GM19023 (cell line): ENCODE measurements around the gene SMCO2.

Experiments
- ATAC-seq: cut with Tn5 transposase; IDR thresholded peaks from one replicate; pipeline ENCODE4 v1.9.1; 2021; ENCODE audit warnings: mild to moderate bottlenecking, moderate library complexity; ENCODE audit not compliant: unreplicated experiment

Gene SMCO2

DNA sequence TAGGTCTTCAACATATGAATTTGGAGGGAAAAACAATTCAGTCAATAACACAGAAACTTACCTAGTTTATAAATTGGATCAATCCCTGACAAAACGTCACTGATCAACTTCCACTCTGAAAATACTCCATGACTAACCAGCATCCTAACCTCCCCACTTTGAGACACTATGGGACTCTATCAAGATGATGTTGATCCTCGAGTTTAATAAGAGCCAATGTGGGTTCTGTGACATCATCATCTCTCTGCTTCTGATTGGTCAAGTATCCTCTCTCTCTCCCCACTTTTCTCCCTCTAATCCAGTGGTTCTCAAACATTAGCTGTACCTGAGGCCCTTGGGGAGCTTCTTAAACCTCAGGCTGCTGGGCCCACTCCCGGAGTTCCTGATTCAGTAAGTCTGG, at the start of gene SMCO2:
Gene SMCO2, plus strand, starts transcription at position 301 of the 400 bp plus-strand sequence. CDS start 23,896 bp downstream, outside the sequence.
- no peak for ATAC-seq

DNA sequence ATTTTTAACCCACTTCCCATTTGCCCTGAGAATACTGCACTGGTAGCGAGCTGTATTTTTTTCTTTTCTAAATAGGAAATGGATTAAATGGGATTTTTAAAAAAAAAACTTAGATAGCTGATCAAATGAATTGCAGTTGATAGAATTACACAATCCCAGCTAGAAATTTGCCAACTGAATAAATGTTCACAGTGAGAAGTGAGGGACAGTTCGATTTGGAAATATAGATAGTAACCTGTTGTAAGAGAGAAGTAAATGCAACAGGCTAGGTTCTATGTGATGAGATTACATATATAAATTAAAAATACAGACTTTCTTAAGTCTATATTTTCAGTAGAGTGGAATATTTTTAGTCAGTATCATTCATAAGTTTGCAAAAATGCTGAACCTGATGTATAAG, 48.1 kb upstream of the SMCO2 start:
- no peak for ATAC-seq

DNA sequence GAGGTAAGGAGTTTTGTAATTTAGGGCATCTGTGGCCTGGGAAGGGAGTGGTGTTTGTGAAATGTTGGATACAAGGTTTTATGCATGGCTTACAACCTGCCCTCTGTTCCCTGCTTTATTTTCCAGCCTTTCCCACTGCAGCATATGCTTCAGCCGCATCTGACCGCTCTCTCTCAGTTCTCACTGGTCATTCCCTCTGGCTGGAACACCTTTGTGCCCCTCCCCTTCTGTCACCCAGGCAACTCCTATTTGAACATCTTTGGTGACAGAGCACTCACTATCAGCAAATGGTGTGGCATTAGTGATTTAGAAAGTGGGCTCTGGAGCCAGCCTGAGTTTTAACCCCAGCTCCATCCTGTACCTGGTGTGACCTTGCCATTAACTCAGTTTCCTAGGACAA, 47.5 kb upstream of the SMCO2 start:
- no peak for ATAC-seq

DNA sequence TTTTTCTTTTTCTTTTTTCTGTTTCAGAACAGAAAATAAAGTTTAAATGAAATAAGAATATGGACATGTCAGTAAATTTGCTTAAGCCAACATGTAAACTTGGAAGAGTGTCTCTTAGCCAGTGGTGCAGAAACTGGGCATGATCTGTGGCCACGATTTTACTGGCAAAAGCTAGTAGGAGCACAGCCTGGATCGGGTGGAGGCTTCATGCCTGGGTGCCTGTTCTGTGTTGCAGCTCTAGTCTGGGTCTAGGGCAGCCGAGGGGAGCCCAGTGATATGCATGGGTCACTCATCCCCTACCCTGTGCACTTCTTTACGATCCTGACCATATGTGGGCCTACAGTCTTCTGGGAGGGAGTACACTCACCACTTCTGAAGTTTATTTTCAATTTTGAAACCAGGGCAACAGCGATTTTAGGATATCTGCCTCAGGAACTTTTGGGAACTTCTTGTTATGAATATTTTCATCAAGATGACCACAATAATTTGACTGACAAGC, 45.6 kb upstream of the SMCO2 start:
- ATAC-seq: no peak

DNA sequence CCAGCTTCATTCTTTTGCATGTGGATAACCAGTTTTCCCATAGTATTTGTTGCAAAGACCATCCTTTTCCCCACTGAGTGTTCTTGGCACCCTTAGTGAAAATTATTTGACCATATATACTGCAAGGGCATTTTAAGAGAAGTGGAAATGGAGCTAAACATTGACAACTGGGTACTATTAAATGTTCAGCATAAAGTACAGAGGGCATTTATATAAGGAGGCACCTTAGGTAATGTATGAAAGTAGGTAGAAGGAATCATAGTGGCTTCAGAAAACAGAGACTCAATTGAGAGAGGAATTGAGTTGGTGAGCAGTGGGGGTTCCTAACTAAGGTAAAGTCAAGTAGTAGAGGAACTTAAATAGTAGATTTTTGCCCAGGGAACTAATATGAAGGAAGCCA, 34.5 kb upstream of the SMCO2 start:
- no peak for ATAC-seq

DNA sequence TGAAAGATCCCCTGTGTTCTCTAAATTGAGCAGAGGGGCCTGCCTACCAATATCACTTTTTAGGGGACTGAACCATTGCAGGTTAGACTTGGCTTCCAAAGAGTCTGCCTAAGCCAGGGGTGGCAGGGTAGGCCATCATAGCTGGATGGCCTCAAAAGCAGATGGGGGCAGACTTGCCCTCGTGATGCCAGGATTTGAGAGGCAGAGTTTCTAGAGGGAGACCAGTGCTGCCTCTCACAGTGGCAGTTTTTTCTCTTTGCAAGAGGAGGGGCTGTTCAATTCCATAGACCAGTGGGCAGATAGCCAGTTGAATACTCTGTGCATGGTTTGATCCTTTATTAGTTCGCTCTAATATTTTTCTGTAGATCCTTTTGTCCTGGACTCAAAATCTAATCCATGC, 23.8 kb upstream of the SMCO2 start:
- no peak for ATAC-seq

DNA sequence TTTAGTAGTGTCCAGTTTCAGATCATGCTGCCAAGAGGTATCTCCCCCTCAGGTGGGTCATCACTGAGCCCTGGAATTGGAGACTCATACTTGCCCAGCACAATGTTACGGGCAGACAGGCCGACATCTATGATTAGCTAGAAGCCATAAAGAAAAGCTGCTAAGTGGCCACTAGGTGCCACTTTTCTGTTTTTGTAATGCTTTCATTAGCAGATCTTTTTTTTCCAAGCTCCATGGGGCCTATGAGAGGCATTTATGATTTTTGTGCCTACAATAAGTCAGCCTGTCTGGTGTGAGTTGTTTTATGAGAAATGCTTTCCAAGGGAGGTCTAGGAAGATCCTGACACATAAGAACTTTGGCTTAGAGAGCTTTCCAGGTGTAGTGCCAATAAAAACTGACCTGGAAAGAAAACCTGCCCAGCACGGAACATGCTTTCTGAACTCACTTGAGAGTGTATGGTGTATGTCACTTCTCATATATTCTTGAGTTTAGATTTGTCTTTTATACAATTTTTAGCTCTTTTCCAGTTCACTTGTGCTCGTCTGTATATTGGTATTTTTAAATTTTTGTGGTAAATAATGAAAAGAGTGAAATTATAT, 21.8 kb upstream of the SMCO2 start:
- ATAC-seq: no peak

DNA sequence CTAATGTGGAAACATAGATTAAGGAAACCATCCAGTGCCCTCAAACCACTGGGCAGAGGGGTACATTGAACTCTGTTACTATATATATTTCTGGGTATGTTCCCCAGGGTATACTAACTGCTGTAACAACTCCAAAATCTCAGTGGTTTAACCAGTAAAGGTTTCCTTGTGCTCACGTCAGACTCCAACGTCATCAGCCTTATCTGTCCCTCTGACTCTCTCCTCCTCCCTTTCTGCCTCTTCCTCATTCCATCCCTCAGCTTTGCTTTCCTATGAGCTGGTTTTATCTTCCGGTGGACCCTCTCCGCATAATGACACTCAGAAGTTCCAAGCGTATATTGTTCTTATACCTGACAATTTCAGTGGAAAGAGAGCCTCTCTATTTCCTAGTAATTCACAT, 21.2 kb upstream of the SMCO2 start:
- no peak for ATAC-seq

DNA sequence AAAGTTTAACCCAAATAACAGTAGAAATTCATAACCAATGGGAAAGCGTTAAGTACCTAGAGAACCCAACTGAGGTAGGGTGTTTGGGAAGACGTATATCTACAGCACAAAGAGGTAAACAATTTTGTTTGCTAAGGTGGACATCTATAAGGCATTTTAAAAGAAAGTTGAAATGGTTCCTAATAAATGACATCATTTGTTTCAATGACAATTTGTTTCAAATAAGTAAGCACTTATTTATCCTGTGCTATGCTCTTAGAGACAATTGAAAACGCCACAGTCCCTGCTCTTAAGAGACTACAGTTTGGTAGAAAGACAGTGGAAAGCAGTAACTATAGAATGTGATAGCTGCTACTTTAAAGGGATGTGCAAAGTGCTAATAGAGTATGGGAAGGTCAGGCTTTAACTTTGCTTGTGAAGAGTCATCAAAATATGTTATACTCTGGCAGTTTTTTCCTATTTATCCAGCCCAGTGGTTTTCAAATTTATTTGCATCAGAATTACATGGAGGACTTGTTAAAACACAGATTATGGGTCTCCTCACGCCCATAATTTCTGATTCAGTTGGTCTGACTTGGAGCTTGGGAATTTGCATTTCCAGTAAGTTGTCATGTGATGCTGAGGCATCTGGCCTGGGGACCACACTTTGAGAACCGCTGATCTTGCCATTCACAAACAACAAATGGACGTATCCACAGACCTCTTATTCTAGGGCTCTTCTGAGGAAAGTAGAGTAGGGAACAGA, 19.6 kb upstream of the SMCO2 start:
- ATAC-seq: no peak

DNA sequence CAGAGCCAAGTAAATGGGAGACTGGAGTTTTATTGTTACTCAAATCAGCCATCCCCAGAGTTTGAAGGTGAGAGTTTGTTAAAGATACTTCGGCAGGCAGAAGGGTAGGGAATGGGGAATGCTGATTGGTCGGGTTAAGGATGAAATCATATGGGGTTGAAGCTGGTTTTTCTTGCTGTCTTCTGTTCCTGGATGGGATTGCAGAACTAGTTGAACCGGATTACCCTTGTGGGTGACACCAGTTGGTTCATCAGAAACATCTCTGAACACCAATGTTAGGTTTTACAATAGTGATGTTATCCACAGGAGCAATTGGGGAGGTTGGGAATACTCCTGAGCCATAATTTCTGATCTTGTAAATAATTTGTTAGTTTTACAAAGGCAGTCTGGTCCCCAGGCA, 18.7 kb upstream of the SMCO2 start:
- no peak for ATAC-seq

DNA sequence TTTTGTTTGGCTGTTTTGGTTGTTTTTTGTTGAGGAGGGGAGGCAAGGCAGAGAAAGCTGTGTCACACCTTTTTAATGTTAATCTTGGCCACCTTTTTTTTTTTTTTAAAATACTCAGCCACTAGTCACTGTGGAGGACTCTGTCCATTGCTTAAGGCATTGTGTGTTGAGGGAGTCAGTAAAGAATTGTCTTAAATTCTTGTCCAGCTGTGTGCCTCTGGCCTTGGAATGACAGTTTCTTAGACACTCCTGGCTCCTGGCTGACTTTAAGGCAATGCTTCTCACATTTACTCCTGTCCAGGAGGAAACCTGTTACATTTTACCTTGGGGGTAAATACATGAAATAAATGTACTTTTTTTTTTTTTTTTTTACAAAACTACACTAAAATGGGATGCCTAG, 18.1 kb upstream of the SMCO2 start:
- no peak for ATAC-seq

DNA sequence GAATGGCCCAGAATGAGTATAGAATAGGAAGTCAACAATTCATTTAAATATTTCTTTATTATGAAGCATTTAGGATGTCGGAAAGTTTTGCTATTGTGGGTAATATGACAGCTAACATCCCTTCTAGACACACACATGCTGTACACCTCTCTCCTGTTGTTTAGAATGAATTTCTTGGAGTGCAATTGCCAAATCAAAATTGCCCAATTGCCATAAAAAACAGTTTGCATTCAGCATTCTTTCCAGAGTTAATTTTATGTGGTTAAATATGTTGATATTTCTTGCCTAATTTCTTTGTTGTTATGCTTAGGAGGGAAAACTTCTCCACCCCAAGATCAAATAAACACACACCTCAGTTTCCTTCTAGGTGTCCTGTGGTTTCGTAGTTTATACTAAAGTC, 16.9 kb upstream of the SMCO2 start:
- ATAC-seq: no peak

DNA sequence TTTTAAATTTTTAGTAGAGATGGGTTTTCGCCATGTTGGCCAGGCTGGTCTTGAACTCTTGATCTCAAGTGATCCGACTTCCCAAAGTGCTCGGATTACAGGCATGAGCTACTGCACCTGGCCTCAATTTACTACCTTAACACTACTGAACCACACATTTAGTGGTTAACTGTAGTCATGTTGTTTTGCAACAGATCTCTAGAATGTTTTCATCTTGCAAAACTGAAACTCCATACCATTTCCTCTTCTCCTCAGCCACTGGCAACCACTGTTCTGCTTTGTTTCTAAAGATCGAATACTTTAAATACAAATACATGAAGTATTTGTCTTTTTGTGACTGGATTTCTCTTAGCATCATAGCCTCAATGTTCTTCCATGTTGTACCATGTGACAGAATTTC, 15.4 kb upstream of the SMCO2 start:
- ATAC-seq: no peak

DNA sequence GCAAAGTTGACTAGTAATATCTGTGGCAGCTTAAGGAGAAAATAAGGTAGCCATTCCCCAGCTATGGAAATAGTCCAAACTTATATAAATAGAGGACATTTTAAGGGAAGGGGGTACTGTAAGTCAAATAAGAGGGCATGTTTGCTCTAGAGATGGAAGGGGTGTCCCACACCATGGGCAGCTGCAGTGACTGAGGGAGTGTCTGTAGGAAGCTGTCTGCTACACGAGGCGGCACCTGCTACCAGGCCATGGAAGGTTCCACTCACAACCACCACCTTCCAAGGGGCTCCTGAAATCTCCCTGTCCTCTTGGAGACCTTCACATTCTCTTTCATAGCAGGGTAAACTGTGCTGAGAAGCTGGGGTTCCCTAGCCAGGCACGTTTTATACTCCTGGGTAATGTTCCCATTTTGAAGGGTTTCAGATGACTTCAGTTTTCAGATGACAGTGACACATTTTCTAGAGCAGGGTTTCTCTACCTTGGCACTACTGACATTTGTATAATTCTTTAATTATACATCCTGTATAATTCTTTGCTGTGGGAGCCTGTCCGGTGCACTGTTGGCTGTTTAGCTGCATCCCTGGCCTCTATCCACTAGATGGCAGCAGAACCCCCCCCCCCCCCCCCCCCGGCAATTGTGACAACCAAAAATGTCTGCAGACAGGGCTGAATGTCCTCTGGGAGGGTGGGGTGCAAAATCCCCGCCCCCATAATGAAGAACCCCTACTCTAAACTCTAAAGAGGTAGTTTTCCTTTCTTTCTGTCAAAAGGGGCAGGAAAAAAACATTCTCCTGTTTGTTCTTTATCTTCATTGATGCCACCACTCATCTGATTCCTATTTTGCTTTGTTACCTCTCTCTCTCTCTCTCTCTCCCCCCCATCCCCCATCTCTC, 11.6 kb upstream of the SMCO2 start:
- no peak for ATAC-seq

DNA sequence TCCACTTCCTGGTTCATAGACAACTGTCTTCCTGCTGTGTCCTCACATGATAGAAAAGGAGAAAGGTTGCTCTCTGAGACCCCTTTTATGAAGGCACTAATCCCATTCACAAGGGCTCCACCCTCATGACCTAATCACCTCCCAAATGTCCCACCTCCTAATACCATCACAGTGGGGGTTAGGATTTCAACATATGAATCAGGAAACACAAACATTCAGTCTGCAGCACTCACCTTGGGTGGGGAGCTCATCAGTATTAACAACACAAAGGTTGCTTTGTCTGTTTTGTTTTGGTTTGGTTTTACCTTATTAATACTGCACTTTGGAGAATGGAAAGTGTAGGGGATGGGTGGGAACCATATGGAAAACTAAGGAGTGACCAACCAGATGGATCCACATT, 10.5 kb upstream of the SMCO2 start:
- no peak for ATAC-seq

DNA sequence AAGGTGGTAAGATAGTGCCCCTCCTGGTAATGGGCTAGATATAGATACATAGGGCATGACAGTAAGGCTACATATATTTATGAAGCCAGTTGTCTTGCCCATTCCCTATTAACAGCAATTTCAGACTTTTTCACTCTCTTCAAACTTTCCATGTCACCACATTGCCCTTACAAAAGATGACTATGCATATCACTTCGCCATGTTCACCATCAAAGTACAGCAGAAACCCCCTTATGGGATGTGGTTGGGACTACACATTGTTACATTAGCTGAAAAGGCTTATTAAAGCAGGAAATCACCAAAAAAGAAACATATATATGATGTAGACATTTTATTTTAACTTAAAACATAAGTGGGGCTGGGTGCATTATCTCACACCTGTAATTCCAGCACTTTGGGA, 9.8 kb upstream of the SMCO2 start:
- ATAC-seq: no peak

DNA sequence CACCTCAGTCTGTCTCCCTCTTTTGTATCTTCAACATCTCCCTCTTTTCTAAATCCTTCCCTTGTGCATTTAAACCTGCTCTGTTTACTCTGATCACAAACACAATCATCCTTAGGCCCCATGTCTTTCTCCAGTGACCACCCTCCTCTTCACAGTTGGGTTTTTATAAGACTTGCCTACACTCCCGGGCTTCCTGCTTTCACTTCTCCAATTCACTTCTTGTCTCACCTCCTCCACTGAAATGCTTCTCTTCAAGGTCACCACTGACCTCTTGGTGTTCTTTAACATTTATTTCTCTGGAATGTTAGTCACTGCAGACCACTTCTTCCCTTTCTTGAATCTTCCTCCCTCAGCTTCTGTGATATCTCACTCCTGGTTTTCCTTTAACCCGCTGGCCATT, 8.7 kb upstream of the SMCO2 start:
- ATAC-seq: no peak

DNA sequence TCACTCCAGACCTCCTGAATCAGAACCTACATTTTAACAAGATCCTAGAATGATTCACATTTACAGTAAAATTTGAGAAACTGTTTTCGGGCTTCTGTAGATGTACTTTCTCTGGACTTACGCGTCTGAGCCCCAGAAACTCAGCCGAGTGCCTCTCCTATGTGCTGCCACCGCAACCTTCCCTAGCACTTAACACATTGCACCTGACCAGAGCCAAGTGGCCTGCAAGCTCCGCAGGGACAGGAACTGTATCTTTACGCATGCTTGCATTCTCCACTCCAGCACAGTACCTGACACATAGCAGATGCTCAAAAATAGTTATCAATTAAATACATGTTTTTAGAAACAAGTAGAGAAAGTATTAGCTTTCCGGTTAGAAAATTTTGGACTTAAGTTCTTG, 1.2 kb downstream of the SMCO2 start:
- no peak for ATAC-seq

DNA sequence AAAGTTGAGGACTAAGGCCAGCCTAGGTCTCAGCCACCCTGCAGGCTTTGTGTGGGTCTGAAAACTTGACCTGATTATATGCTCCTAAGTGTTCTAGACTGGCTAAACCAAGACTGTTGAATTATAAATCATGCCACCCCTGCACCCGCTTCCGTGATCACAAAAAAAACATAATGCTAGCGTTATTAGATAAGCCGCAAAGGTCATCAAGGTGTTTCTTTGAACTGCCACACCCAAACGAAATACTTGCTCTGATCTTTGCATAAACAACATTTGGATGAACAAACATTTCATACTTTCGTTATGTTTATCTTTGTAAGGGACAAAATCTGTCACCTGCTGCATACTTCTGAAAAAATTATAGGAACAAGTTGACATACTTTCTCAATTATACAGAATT, 2.5 kb downstream of the SMCO2 start:
- ATAC-seq: no peak

DNA sequence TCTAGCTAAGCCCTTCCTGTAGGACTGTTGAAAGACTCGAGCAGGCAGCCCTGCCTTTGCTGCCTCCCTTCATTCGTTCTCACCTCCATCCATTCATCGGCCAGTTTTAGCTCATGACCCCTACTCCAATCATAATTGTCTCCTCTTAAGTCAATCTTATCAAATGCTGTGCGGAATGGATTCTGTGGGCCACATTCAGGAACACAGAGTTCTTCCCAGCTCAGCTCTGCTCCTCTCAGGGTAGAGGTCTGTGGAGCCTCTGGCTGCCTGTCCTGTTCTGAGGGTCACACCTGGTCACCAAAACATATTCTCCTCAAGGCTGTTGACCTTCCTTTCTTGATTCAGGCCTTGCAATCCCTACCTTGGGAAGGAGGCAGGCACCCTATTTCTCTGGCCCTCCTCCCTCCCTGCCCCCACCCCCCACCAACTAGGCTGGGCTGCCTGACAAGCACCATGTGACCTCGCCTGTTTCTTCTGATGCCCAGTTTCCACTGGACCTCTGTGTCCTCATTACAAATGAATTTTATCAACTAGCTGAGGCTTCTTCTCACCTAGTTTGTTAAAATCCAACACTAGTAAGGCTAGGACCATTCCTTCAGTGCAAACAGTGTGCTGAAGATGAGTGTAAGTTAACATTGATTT, 3.5 kb downstream of the SMCO2 start:
- no peak for ATAC-seq
